ENCODE data around the gene LASP1NB.

The LASP1NB gene

GRCh38 chr17:38922538-38923297 lies 2.7 kb upstream of the LASP1NB start (continued):
- TF ChIP-seq SP2 (CRISPR knock-in tag; IDR thresholded peaks at IDR 0.05): no peak
- no peak for TF ChIP-seq NR2F1 (CRISPR knock-in tag; IDR thresholded peaks at IDR 0.05)
- no peak for TF ChIP-seq POGK (CRISPR knock-in tag; conservative IDR thresholded peaks at IDR 0.05)
- TF ChIP-seq ARID3A (IDR thresholded peaks at IDR 0.05; ENCODE audit: low read depth, low read length): no peak
- TF ChIP-seq KLF13 (CRISPR knock-in tag; IDR thresholded peaks at IDR 0.05): no peak
- TF ChIP-seq RFX1 (IDR thresholded peaks at IDR 0.05): no peak
- no peak for TF ChIP-seq PCBP1 (IDR thresholded peaks at IDR 0.05; ENCODE audit: borderline replicate concordance, low read depth, low read length)
- TF ChIP-seq ZC3H4 (CRISPR knock-in tag; IDR thresholded peaks at IDR 0.05; ENCODE audit: borderline replicate concordance): no peak
- no peak for TF ChIP-seq ZIK1 (CRISPR knock-in tag; IDR thresholded peaks at IDR 0.05; ENCODE audit: borderline replicate concordance, low read depth)
- TF ChIP-seq ZNF570 (CRISPR knock-in tag; IDR thresholded peaks at IDR 0.05; ENCODE audit: borderline replicate concordance): no peak
- no peak for TF ChIP-seq SALL1 (CRISPR knock-in tag; IDR thresholded peaks at IDR 0.05)

All from HepG2 (cell line).